K562 (cell line): Measurements from ENCODE around the gene SLC13A3.

ENCODE experiments used
- CAMTA2 ChIP-seq: fragments of 250-450 bp; sonication (Bioruptor Pico); conservative IDR thresholded peaks from 2 replicates; pipeline ENCODE4 v1.5.1; 2022
- CEBPB ChIP-seq: fragments of 450-650 bp; IDR thresholded peaks from 2 replicates; pipeline ENCODE4 v1.6.1; 2016; ENCODE audit warnings: missing genetic modification characterization, missing compliant biosample characterization
- LCOR ChIP-seq: sonication (generic); formaldehyde crosslinking; IDR thresholded peaks from 2 replicates; pipeline ENCODE4 v1.8.0; 2022; ENCODE audit warnings: mild to moderate bottlenecking, missing genetic modification reagents
- MAFK ChIP-seq: IDR thresholded peaks from 2 replicates; pipeline ENCODE4 v1.6.1; 2011; ENCODE audit warnings: low read length, improper control_type of control experiment
- UBTF ChIP-seq, 2 experiments: IDR thresholded peaks; 2 replicates each; pipeline ENCODE4 v1.6.1; 2012; ENCODE audit warnings: improper control_type of control experiment in 2 of 2, low read depth in 2 of 2, low read length in 2 of 2, borderline replicate concordance in 1 of 2
- ZNF121 ChIP-seq: sonication (generic); formaldehyde crosslinking; conservative IDR thresholded peaks from 2 replicates; pipeline ENCODE4 v1.8.0; 2022; ENCODE audit warnings: missing genetic modification reagents

GRCh38 chr20:46599227-46599987, 51.9 kb downstream of the SLC13A3 start:
- TF ChIP-seq CAMTA2 (CRISPR knock-in tag) (no peak), LCOR (no peak), UBTF (IDR thresholded peaks at IDR 0.05; ENCODE audit: borderline replicate concordance in 1 of 2, low read depth in 2 of 2, low read length in 2 of 2) (no peak), MAFK (no peak), ZNF121 (CRISPR knock-in tag) (no peak), CEBPB (tag) (peak; percentile 61; the same call in 1 of the 2 replicates)
